GM06990 (cell line): ENCODE results near the gene PGD.

Experiments
- DNase-seq: peaks from one replicate; pipeline ENCODE4 v3.0.0-alpha.2; 2011; ENCODE audit not compliant: insufficient read length; ENCODE audit errors: extremely low read depth
- H3K27me3 ChIP-seq: replicated peaks from 2 replicates; pipeline ENCODE4 v1.6.0; 2011; ENCODE audit warnings: low read length; ENCODE audit not compliant: control insufficient read depth, insufficient read depth
- H3K36me3 ChIP-seq: 2 replicates; pipeline ENCODE4 v1.5.1; 2011; ENCODE audit warnings: low read length; ENCODE audit not compliant: control insufficient read depth, insufficient read depth
- H3K4me3 ChIP-seq: replicated peaks from 2 replicates; pipeline ENCODE4 v1.5.1; 2011; ENCODE audit warnings: low read depth, mild to moderate bottlenecking, control low read depth, low read length
- CTCF ChIP-seq: IDR thresholded peaks from 2 replicates; pipeline ENCODE4 v1.5.1; 2011; ENCODE audit warnings: low read length, control low read depth, mild to moderate bottlenecking, inconsistent platforms; ENCODE audit not compliant: insufficient read depth, poor library complexity, severe bottlenecking

The PGD gene

DNA sequence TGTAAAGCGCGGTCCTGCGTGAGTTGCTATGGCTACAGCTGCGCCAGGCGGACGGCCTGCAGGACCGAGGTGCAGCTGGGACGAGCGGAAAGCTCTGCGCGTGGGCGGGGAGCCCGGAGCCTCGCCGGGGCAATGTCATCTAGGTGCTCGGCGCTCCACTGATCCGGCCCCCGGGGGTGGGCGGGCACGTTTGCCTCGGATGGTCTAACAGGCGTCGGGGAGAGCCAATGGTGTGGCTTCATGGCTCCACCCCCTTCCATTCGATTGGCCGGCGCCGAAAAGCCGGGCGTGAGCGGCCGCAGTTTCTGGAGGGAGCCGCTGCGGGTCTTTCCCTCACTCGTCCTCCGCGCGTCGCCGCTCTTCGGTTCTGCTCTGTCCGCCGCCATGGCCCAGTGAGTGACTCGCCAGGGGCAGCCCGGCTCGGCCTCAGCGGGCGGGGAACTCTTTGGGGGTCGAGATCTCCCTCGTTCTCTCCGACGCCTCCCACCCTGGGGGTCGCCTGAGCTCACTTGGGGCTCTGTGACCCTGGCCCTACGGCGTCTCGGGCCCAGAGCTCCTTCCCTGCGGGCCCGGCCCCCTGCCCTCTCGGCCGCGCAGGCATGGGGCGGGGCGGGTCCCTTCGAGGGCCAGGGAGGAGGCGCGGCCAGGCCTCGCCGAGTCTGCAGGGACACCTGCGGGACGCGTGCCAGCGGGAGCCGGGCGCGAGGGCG is at the start of gene PGD:
Gene PGD (plus strand): TSS at position 331 of the 710 bp plus-strand sequence. CDS start 54 bp downstream, at position 385.
- DNase-seq, result peak; percentile 99
- H3K27me3 ChIP-seq, result no peaks in the 10 kb centered on the region
- peak within 1 kb of the TSS; percentile 91 for H3K4me3 ChIP-seq
- peaks cover 3% of the 10 kb centered on the region for H3K36me3 ChIP-seq
- no peak for TF ChIP-seq CTCF

- no peak overlapping the region for H3K4me3 ChIP-seq
These were observed 45.6 kb upstream of the PGD start for GRCh38 chr1:10353282-10353681.

GRCh38 chr1:10353693-10354092 is 45.2 kb upstream of the PGD start:
- Histone ChIP-seq H3K27me3 (no peaks in the 10 kb centered on the region), H3K4me3 (no peak overlapping the region), H3K36me3 (no peaks in the 10 kb centered on the region)
- DNase-seq, result no peak
- no peak for TF ChIP-seq CTCF

More at GRCh38 chr1:10353282-10353681, 45.6 kb upstream of the PGD start:
- no peak for TF ChIP-seq CTCF
- Histone ChIP-seq H3K36me3 (no peaks in the 10 kb centered on the region), H3K27me3 (no peaks in the 10 kb centered on the region)
- DNase-seq, result no peak

DNA sequence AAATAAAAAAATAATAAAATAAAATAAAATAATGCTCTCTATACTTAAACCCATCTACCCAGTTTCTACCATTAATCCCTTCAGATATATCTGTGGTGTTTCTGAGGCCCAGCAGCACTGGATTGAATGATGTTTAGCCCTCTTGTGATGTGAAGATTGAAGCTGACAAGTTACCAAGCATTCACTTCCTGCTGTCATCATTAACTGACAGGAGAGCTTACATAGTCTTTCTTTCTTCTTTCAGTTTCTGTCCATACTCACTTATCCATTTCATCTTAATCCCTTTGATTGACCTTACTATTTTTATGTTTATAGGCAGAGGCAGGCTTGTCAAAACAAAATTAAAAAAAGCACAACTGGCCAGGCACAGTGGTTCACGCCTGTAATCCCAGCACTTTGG is 38.8 kb upstream of the PGD start:
- Histone ChIP-seq H3K36me3 (no peaks in the 10 kb centered on the region), H3K4me3 (no peak overlapping the region), H3K27me3 (no peaks in the 10 kb centered on the region)
- no peak for TF ChIP-seq CTCF
- DNase-seq, result no peak

DNA sequence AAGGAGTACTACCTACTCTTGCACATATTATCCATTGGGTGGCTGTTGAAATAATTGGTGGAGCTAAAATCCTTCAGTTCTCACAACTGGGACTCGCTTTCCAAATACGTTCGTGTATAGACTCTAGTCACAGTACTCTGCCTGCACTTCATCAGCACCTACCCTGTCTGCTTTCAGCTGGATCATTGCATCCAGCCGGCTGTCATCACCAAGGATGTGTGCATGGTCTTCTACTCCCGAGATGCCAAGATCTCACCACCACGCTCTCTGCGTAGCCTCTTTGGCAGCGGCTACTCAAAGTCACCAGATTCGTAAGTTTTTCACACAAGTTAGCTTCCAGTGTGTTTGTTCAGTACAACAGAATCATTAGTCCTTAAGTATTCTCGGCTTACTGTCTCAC is 37.3 kb upstream of the PGD start:
- Histone ChIP-seq H3K4me3 (no peak overlapping the region), H3K36me3 (0 out of 2 replicates have a peak, but pooled peaks cover 1% of the 10 kb centered on the region), H3K27me3 (no peaks in the 10 kb centered on the region)
- TF ChIP-seq CTCF, result no peak
- no peak for DNase-seq

DNA sequence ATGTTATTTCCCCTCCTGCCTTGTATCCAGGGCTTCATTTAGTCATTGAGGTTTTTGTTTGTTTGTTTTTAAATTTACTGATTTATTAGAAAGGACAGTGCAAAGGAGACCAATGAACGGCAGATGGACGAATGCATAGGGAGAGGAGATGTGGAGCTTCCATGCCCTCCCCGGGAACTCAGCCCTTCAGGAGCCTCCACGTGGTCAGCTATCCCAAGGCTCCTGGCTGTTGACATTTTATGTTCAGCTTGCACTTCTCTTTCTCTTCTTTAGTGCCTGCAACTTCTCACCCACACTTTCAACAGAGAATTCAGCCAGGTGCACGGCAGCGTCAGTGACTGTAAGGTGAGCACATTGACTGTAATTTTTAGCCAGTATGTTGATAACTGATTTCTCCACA is 30.7 kb upstream of the PGD start:
- 0 out of 2 replicates have a peak, but pooled peaks cover 1% of the 10 kb centered on the region for H3K36me3 ChIP-seq
- H3K27me3 ChIP-seq, result no peaks in the 10 kb centered on the region
- TF ChIP-seq CTCF, result no peak
- H3K4me3 ChIP-seq, result no peak overlapping the region
- DNase-seq, result no peak
